HG02852 (cell line): ENCODE results near the gene AQP3.
"Not testable (repeated sequence)": the region's sequence is repeated elsewhere in the genome, so short reads cannot be mapped to it uniquely, and the experiment has no call there.

Experiments used
- ATAC-seq: cut with Tn5 transposase; IDR thresholded peaks from one replicate; pipeline ENCODE4 v1.9.1; 2021; ENCODE audit warnings: mild to moderate bottlenecking, moderate library complexity; ENCODE audit not compliant: unreplicated experiment

The AQP3 gene

GRCh38 chr9:33443464-33444154, 3.8 kb downstream of the AQP3 start:
- no peak for ATAC-seq

- no peak for ATAC-seq
These were observed 4.3 kb downstream of the AQP3 start for GRCh38 chr9:33443047-33443446.

GRCh38 chr9:33442125-33442524, 5.3 kb downstream of the AQP3 start:
- ATAC-seq: no peak

- ATAC-seq: no peak
These were observed 6.8 kb downstream of the AQP3 start for GRCh38 chr9:33440609-33441008.

GRCh38 chr9:33440204-33440603, 7.2 kb downstream of the AQP3 start:
- ATAC-seq: no peak

- ATAC-seq: no peak
These were observed 7.7 kb downstream of the AQP3 start for GRCh38 chr9:33439731-33440130.

GRCh38 chr9:33438926-33439680, 8.3 kb downstream of the AQP3 start:
- no peak for ATAC-seq

- no peak for ATAC-seq
These were observed 9.5 kb downstream of the AQP3 start for GRCh38 chr9:33437898-33438297.

GRCh38 chr9:33437205-33437604, 10.2 kb downstream of the AQP3 start:
- ATAC-seq: no peak

GRCh38 chr9:33436445-33436844, 10.9 kb downstream of the AQP3 start:
- no peak for ATAC-seq

- ATAC-seq: no peak
These were observed 11.5 kb downstream of the AQP3 start for GRCh38 chr9:33435821-33436277.

GRCh38 chr9:33434317-33435105, 12.9 kb downstream of the AQP3 start:
- no peak for ATAC-seq

- no peak for ATAC-seq
These were observed 13.5 kb downstream of the AQP3 start for GRCh38 chr9:33433871-33434270.

- no peak for ATAC-seq
These were observed 16.0 kb downstream of the AQP3 start for GRCh38 chr9:33431420-33431819.

- ATAC-seq: no peak
These were observed 16.5 kb downstream of the AQP3 start for GRCh38 chr9:33430942-33431341.

- no peak for ATAC-seq
These were observed 18.0 kb downstream of the AQP3 start for GRCh38 chr9:33429256-33429985.

GRCh38 chr9:33426843-33427293, 20.5 kb downstream of the AQP3 start:
- ATAC-seq: no peak

- ATAC-seq: no peak
These were observed 22.3 kb downstream of the AQP3 start for GRCh38 chr9:33425128-33425533.

GRCh38 chr9:33424492-33424891, 22.9 kb downstream of the AQP3 start:
- ATAC-seq: not testable (repeated sequence)

- not testable (repeated sequence) for ATAC-seq
These were observed 23.4 kb downstream of the AQP3 start for GRCh38 chr9:33424043-33424442.
